A673 (cell line): ENCODE data around the gene C5orf15. TPM values are rescaled to one million over a fixed set of nuclear protein-coding genes. Genes with fewer than 3 reads are reported as not detected.
A peak's percentile ranks its signal among the peaks of the same experiment; 100 is the strongest.

Experiments used
- BruUV-seq: library from RNA; stranded (reverse); fragments of 400-500 nt; replicated peaks from 2 replicates; lab custom pipeline; 2021; lab: Mats Ljungman, UMichigan
- CTCF ChIA-PET: fragments of 300-600 bp; sonication (Branson Sonifier 250); formaldehyde crosslinking; loops from one replicate; lab custom pipeline; 2022; ENCODE audit warnings: antibody characterized with exemption; lab: Charles Lee
- POLR2A ChIA-PET: fragments of 300-600 bp; sonication (Branson Sonifier 250); formaldehyde crosslinking; loops from one replicate; lab custom pipeline; 2022; ENCODE audit warnings: antibody characterized with exemption; ENCODE audit not compliant: low non-redundant PET; lab: Charles Lee
- DNase-seq: peaks from one replicate; pipeline ENCODE4 v3.0.0-alpha.2; 2015; ENCODE audit warnings: low spot score
- H3K27ac ChIP-seq: fragments of 200-600 bp; sonication (generic); 2 replicates; pipeline ENCODE4 v1.5.1; 2016; ENCODE audit warnings: mixed run types, low read depth, mild to moderate bottlenecking, mixed read lengths, antibody characterized with exemption, low read length; ENCODE audit not compliant: poor library complexity, severe bottlenecking
- H3K27me3 ChIP-seq: fragments of 200-600 bp; sonication (generic); replicated peaks from 2 replicates; pipeline ENCODE4 v1.6.1; 2017; ENCODE audit warnings: mixed run types, low read depth, mild to moderate bottlenecking, mixed read lengths, antibody characterized with exemption, low read length; ENCODE audit not compliant: insufficient read depth, poor library complexity
- H3K36me3 ChIP-seq: fragments of 200-600 bp; sonication (generic); 2 replicates; pipeline ENCODE4 v1.6.1; 2016; ENCODE audit warnings: mixed run types, mild to moderate bottlenecking, mixed read lengths, antibody characterized with exemption, low read length; ENCODE audit not compliant: insufficient read depth, poor library complexity, severe bottlenecking
- H3K4me1 ChIP-seq: fragments of 200-600 bp; sonication (generic); 2 replicates; pipeline ENCODE4 v1.6.1; 2017; ENCODE audit warnings: mixed run types, mild to moderate bottlenecking, mixed read lengths, antibody characterized with exemption, low read length; ENCODE audit not compliant: insufficient read depth, poor library complexity, severe bottlenecking
- H3K4me3 ChIP-seq: fragments of 200-600 bp; sonication (generic); 2 replicates; pipeline ENCODE4 v1.5.1; 2016; ENCODE audit warnings: low read depth, mixed run types, mild to moderate bottlenecking, mixed read lengths, low read length; ENCODE audit not compliant: poor library complexity, severe bottlenecking
- H3K9me3 ChIP-seq: fragments of 200-600 bp; sonication (generic); 2 replicates; pipeline ENCODE4 v1.6.1; 2016; ENCODE audit warnings: mixed run types, low read depth, mild to moderate bottlenecking, mixed read lengths, antibody characterized with exemption, low read length; ENCODE audit not compliant: poor library complexity, severe bottlenecking
- EZH2 ChIP-seq: fragments of 200-600 bp; sonication (generic); IDR thresholded peaks from 2 replicates; pipeline ENCODE4 v1.6.1; 2017; ENCODE audit warnings: borderline replicate concordance, low read depth, mild to moderate bottlenecking, mixed read lengths, antibody characterized with exemption, low read length; ENCODE audit not compliant: poor library complexity, severe bottlenecking
- intact Hi-C: fragments of 100-400 bp; cut with micrococcal nuclease; formaldehyde crosslinking; loops from one replicate; pipeline ENCODE4 v1.10.0; 2022; ENCODE audit not compliant: unreplicated experiment
- total RNA-seq: library from RNA; stranded (reverse); gene quantifications from 2 replicates; pipeline ENCODE4 v1.2.3, GENCODE V29; 2021
- TF ChIP-seq, protein P1 (sequence below): fragments of 300-800, 200-600 bp; sonication (generic); conservative IDR thresholded peaks from 2 replicates; pipeline ENCODE4 v1.5.1; 2017; ENCODE audit warnings: low read depth, mild to moderate bottlenecking, antibody characterized with exemption, low read length, moderate library complexity, mixed read lengths

Gene C5orf15
- total RNA-seq, 1 experiment from 2014 or later = 40.8 TPM

DNA sequence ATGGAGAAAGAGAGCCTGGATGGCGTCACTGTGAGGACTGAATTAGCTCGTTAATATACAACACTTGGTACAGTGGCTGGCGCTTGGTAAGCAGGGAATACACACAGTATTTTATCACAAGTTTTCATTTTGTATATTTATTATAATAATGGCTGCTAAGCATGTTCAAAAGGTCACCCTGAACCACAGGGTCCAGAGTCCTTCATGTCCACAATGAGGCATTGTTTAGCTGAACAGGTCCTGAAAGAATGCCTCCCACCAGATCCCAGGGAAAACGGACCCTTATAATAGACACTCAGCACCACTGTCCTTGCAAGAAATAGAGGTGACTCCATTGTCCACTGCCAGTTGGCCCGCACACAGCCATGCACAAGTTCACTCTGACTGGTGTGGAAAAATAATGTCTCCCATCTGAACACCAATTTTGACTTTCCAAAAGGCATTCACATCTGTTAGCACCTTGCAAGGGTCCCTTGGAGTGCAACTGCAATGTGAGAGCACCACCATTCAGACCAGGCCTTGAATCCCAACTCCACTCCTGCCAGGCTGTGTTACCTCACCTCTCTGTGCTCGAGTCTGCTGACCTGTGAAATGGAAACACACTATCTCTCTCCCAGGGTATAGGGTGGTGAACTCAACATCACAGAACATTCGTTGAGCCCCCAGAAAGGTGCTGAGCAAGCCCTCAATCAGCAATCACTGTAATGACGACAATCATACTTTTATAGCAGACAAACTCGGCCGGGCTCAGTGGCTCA, 32.5 kb upstream of the C5orf15 start:
- Histone ChIP-seq H3K27ac (peak overlapping the region; percentile 0), H3K9me3 (no peaks in the 10 kb centered on the region), H3K4me3 (no peak overlapping the region), H3K27me3 (no peaks in the 10 kb centered on the region), H3K4me1 (peaks cover 22% of the 10 kb centered on the region), H3K36me3 (peaks cover 15% of the 10 kb centered on the region)
- ChIA-PET CTCF (no interaction called here), POLR2A (no interaction called here)
- intact Hi-C loops = no loop called here
- no peak for DNase-seq
- BruUV-seq = no TSS peak
- no peak for TF ChIP-seq EZH2
- TF ChIP-seq, protein P1, sequence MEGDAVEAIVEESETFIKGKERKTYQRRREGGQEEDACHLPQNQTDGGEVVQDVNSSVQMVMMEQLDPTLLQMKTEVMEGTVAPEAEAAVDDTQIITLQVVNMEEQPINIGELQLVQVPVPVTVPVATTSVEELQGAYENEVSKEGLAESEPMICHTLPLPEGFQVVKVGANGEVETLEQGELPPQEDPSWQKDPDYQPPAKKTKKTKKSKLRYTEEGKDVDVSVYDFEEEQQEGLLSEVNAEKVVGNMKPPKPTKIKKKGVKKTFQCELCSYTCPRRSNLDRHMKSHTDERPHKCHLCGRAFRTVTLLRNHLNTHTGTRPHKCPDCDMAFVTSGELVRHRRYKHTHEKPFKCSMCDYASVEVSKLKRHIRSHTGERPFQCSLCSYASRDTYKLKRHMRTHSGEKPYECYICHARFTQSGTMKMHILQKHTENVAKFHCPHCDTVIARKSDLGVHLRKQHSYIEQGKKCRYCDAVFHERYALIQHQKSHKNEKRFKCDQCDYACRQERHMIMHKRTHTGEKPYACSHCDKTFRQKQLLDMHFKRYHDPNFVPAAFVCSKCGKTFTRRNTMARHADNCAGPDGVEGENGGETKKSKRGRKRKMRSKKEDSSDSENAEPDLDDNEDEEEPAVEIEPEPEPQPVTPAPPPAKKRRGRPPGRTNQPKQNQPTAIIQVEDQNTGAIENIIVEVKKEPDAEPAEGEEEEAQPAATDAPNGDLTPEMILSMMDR = no peak

DNA sequence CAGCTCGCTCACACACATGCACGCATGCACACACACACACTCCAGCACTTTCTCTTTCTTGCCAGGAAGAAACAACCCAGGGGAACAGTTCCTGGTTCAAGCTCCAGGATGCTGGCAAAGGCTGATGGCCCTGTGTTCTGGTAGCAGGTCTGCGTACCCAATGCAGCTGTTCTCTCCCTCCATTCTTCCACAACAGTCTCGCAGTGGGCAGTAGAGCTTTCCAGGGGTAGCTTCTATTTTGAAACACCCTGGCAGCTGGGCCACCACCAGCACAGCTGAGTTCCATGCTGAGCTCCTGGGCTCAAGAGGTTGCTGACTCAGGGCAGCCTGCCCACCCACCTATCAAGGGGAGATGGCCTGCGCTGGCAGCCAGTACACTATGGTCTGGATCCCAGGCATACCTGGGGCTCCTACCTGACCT, 31.7 kb upstream of the C5orf15 start:
- POLR2A ChIA-PET = no interaction called here
- no peaks in the 10 kb centered on the region for H3K9me3 ChIP-seq
- CTCF ChIA-PET = interaction anchor here (0.6 kb wide), 1 partner anchor 9 kb away, joined by 5 read pairs; no protein-coding TSS in a partner anchor
- no peak overlapping the region for H3K4me3 ChIP-seq
- intact Hi-C loops = no loop called here
- TF ChIP-seq, protein P1 = no peak
- TF ChIP-seq EZH2 = no peak
- H3K27ac ChIP-seq = peak overlapping the region; percentile 0
- no peaks in the 10 kb centered on the region for H3K27me3 ChIP-seq
- peaks cover 23% of the 10 kb centered on the region for H3K4me1 ChIP-seq
- no peak for DNase-seq
- peaks cover 15% of the 10 kb centered on the region for H3K36me3 ChIP-seq
- no TSS peak for BruUV-seq

DNA sequence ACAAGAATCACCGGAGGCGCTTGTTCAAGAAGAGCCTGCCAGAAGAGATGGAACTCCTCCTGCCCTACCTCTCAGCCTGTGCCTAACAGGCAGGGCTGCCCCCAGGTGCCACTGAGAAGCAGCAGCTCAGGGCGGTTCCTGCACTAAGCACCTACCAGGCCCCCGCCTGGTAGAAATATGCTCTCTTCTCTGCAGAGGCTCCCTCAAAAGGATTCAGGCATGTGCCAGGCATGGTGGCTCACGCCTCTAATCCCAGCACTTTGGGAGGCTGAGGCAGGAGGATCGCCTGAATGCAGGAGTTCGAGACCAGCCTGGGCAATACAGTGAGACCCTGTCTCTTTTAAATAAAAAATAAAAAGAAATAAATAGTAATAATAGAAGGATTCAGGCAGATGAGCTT, 30.4 kb upstream of the C5orf15 start:
- Histone ChIP-seq H3K4me1 (peaks cover 32% of the 10 kb centered on the region), H3K4me3 (no peak overlapping the region), H3K36me3 (peaks cover 15% of the 10 kb centered on the region), H3K27ac (no peak overlapping the region), H3K27me3 (no peaks in the 10 kb centered on the region), H3K9me3 (no peaks in the 10 kb centered on the region)
- DNase-seq = no peak
- ChIA-PET POLR2A (no interaction called here), CTCF (no interaction called here)
- TF ChIP-seq EZH2 = no peak
- TF ChIP-seq, protein P1 = no peak
- intact Hi-C loops = no loop called here
- BruUV-seq = no TSS peak
